Measurements from ENCODE around the gene TBC1D16. TPM values are rescaled to one million over a fixed set of nuclear protein-coding genes. Genes with fewer than 3 reads are reported as not detected.
A peak's percentile ranks its signal among the peaks of the same experiment; 100 is the strongest.

The TBC1D16 gene
- total RNA-seq, 1 donor from 2014 or later, result 21.7 TPM

DNA sequence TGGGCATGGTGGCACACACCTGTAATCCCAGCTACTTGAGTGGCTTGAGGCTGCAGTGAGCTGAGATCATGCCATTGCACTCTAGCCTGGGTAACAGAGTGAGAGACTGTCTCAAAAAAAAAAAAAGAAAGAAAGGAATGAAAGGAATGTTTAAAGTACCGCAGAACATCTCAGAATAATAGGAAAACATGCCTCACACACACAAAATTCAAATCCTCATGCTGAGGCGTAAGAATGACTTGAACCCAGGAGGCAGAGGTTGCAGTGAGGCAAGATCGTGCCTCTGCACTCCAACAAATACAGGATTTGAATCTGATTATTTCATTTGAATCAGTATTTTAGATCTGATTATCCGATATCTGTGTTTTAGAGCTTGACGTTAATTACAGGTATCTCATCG is 44.4 kb upstream of the TBC1D16 start:
- Histone ChIP-seq H3K27me3 (no peaks in the 10 kb centered on the region), H3K36me3 (no peaks in the 10 kb centered on the region), H3K9me3 (no peaks in the 10 kb centered on the region), H3K4me1 (peaks cover 6% of the 10 kb centered on the region), H3K4me3 (no peak overlapping the region), H3K27ac (no peak overlapping the region)
- ATAC-seq (no peak), DNase-seq (no peak)
- TF ChIP-seq, protein P1, sequence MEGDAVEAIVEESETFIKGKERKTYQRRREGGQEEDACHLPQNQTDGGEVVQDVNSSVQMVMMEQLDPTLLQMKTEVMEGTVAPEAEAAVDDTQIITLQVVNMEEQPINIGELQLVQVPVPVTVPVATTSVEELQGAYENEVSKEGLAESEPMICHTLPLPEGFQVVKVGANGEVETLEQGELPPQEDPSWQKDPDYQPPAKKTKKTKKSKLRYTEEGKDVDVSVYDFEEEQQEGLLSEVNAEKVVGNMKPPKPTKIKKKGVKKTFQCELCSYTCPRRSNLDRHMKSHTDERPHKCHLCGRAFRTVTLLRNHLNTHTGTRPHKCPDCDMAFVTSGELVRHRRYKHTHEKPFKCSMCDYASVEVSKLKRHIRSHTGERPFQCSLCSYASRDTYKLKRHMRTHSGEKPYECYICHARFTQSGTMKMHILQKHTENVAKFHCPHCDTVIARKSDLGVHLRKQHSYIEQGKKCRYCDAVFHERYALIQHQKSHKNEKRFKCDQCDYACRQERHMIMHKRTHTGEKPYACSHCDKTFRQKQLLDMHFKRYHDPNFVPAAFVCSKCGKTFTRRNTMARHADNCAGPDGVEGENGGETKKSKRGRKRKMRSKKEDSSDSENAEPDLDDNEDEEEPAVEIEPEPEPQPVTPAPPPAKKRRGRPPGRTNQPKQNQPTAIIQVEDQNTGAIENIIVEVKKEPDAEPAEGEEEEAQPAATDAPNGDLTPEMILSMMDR (IDR thresholded peaks at IDR 0.05), result no peak
- intact Hi-C loops (cut with DNase I), result no loop called here

DNA sequence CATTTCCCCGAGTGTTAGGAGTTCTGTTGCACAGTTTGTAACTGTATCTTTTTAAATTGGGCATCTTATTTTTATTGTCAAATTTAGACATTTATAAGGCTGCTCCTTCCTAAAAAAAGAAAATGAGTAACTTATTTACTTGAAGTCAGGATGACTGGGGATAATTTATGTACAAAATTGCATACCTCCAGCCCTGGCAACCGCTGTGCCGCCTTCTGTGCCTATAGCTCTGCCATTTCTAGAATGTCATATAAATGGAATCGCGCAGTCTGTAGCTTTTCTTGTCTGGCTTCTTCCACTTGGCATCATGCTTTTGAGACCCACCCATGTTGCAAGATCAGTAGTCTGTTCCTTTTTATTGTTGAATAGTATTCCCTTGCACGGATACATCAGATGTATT is 36.7 kb upstream of the TBC1D16 start:
- DNase-seq, result no peak
- peaks cover 29% of the 10 kb centered on the region for H3K4me1 ChIP-seq
- no peaks in the 10 kb centered on the region for H3K27me3 ChIP-seq
- H3K27ac ChIP-seq, result peak overlapping the region; percentile 94
- H3K4me3 ChIP-seq, result no peak overlapping the region
- TF ChIP-seq, protein P1 (IDR thresholded peaks at IDR 0.05), result no peak
- H3K9me3 ChIP-seq, result no peaks in the 10 kb centered on the region
- H3K36me3 ChIP-seq, result no peaks in the 10 kb centered on the region
- no peak for ATAC-seq
- intact Hi-C loops (cut with DNase I), result no loop called here

DNA sequence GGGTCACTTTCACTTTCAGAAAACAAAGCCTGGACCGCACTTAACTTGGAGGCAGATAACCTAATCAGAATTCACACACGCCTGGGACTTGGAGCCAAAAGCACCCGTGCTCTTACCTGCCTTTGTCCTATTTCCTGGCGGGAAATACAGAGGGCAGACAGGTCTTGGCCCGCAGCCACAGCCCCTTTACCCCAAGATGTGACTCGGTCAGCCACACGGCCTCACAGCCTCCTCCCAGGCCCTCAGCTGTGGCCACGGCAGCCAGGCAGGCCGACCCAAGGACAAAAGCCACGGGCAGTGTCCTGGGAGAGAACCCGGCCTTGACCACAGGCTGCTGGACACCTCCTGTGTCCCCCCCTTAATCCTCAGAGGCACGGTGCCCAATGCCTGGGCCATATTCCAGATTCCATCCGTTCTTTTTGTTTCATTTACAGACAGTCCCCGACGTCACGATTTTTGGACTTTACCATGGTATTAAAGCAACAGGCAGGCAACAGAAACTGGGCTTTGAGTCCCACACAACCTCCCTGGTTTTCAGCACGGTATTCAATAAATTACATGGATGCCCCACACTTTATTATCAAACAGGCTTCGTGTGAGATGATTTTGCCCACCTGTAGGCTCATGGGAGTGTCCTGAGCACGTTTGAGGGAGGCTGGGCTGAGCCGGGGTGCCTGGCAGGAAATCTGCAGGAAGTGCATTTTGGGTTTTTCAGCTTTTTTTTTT is 35.6 kb upstream of the TBC1D16 start:
- Histone ChIP-seq H3K4me1 (peaks cover 29% of the 10 kb centered on the region), H3K27me3 (no peaks in the 10 kb centered on the region), H3K9me3 (no peaks in the 10 kb centered on the region), H3K27ac (peak overlapping the region; percentile 94), H3K36me3 (no peaks in the 10 kb centered on the region), H3K4me3 (peak overlapping the region; percentile 50)
- intact Hi-C loops (cut with DNase I), result no loop called here
- ATAC-seq (peak; percentile 59), DNase-seq (no peak)
- TF ChIP-seq, protein P1 (IDR thresholded peaks at IDR 0.05), result no peak

DNA sequence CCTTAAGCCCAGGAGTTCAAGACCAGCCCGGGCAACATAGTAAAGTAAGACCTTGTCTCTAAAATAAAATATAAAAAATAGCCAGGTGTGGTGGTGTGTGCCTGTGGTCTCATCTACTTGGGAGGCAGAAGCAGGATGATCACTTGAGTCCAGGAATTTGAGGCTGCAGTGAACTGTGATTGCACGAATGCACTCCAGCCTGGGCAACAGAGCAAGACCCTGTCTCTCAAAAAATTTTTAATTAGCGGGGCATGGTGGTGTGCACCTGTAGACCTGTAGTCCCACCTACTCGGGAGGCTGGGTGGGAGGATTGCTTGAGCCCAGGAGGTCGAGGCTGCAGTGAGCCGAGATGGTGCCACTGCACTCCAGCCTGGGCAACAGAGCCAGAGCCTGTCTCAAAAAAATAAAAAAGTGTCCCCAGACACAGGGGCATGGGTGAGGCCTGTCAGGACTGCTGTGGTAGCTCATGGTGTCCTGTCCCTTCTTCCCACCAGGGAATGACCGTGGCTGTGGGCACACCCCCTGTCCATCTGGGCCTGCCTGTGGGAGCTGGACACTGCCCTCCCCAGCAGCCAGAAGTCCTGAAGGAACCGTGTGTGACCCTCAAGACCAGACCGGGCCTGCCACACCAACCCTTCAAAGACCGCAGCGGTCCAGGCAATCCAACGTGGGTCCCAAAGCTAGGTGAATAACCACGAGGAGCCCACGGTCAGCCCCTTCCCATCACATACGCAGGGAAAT is 34.9 kb upstream of the TBC1D16 start:
- H3K27ac ChIP-seq, result peak overlapping the region; percentile 94
- no peak for DNase-seq
- peaks cover 29% of the 10 kb centered on the region for H3K4me1 ChIP-seq
- H3K36me3 ChIP-seq, result no peaks in the 10 kb centered on the region
- ATAC-seq, result peak; percentile 35
- no peaks in the 10 kb centered on the region for H3K9me3 ChIP-seq
- no peaks in the 10 kb centered on the region for H3K27me3 ChIP-seq
- TF ChIP-seq, protein P1 (IDR thresholded peaks at IDR 0.05), result no peak
- H3K4me3 ChIP-seq, result peak overlapping the region; percentile 50
- intact Hi-C loops (cut with DNase I), result no loop called here

DNA sequence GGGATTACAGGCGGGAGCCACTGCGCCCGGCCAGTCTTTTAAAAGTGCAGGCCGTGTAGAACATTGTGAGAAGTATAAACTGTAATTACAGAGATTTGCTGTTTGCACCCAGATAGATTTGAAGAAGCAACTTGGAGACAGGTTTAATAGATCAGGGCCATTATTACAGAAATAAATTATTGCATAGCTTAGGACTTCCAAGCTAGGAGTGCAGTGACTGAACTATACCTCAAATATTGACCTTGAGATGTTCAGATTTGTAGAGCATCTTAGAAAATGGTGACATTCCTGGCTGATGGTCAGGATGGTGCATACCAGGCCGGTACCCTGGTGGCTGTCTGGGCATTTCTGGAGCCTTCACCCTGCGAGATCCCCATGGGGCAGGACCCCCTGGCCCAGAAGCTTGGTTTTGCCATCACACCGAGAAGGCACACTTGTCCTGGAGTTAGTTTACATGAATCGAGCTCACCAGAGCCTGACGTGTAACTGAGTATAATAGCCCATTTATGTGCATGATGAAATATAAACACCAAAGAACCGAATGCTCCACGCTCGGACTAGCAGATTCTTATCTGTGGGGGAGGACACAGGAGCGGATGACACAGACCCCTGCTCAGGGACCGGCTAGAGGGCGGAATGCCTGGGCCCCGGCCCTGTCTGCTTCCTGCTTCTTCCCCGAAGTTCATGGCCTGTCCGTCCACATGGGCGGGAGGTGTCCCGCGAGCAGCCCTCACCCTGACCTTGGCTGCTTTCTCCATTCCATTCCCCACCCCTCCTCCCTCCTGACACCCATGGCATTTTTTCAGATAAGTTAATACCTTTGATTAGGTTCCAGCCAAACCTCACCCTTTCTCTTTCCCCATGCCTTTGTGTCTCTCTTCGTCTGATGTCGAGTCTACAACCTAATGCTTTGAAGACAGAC is 32.9 kb upstream of the TBC1D16 start:
- Histone ChIP-seq H3K9me3 (no peaks in the 10 kb centered on the region), H3K36me3 (no peaks in the 10 kb centered on the region), H3K27ac (peak overlapping the region; percentile 94), H3K4me3 (no peak overlapping the region), H3K27me3 (no peaks in the 10 kb centered on the region), H3K4me1 (peaks cover 34% of the 10 kb centered on the region)
- TF ChIP-seq, protein P1 (IDR thresholded peaks at IDR 0.05), result no peak
- intact Hi-C loops (cut with DNase I), result no loop called here
- DNase-seq (no peak), ATAC-seq (peak; percentile 31)
